Stimulated activated naive CD8-positive, alpha-beta T cell treated with anti-CD3 and anti-CD28 coated beads, Interleukin-15, Interleukin-2, amounts not matched to agents 100 ng/mL and 50 ng/mL, for 24 hours (primary cell): ENCODE results near the gene SOX13.

ENCODE experiments used
- H3K27ac Mint-ChIP-seq: one replicate; pipeline ENCODE4 v1.8.0; 2021; ENCODE audit warnings: mild to moderate bottlenecking, mixed read lengths
- H3K27me3 Mint-ChIP-seq: one replicate; pipeline ENCODE4 v1.8.0; 2021; ENCODE audit warnings: mixed read lengths
- H3K36me3 Mint-ChIP-seq: one replicate; pipeline ENCODE4 v1.8.0; 2021; ENCODE audit warnings: low read depth, mixed read lengths
- H3K4me1 Mint-ChIP-seq: one replicate; pipeline ENCODE4 v1.8.0; 2021; ENCODE audit warnings: low read depth, mixed read lengths
- H3K4me3 Mint-ChIP-seq: one replicate; pipeline ENCODE4 v1.8.0; 2021; ENCODE audit warnings: mild to moderate bottlenecking, mixed read lengths
- H3K9me3 Mint-ChIP-seq: one replicate; pipeline ENCODE4 v1.8.0; 2021; ENCODE audit warnings: mixed read lengths

Gene SOX13

DNA sequence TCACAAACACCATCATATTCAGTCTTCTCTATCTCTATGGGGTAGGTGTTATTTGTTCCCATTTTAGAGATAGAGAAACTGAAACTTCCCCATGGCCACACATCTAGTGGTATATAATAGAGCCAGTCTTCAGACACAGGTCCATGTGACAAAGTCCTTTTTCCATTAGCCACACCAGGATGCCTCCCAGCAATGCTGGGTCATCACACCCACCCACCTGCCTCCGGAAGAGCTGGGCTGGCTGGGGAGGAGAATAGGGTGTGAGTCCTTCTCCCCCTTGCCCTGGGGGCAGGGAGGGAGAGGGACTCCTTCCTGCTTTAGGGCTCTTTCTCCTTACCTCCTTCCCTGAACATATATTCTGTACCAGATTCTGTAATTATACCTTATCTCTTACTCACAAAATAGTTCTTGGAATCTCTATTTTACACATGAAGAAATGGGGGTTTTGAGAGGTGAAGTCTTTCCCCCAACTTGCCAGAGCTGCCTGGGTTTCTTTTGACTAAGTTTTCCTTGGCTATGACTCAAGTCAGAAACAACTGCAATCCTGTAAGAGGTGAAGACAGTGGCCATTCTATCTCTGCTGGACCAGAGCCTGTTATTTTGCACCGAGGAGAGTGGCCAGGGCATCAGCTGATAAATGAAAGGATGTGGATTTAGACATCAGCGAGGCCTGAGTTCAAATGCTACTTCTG, 30.0 kb downstream of the SOX13 start:
- no peaks in the 10 kb centered on the region for H3K27me3 Mint-ChIP-seq
- H3K9me3 Mint-ChIP-seq: no peaks in the 10 kb centered on the region
- peaks cover 37% of the 10 kb centered on the region for H3K4me1 Mint-ChIP-seq
- H3K27ac Mint-ChIP-seq: peak overlapping the region; percentile 75
- peak overlapping the region; percentile 53 for H3K4me3 Mint-ChIP-seq
- H3K36me3 Mint-ChIP-seq: no peaks in the 10 kb centered on the region

DNA sequence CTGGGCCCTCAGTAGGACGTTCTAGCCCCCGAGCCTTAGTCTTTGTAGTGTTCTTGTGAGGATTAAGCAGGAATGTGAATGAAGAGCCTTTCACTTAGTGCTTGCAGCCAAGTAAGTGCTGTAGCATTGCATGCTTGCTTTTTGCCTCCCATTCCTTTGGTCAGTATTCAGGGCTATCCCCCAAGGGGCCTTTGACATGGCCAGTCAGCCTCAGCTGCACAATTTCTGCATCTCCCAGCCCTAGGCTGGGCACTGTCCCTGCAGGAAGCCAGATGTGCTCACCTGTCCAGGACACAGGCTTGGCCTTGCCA, 30.5 kb downstream of the SOX13 start:
- Mint-ChIP-seq H3K27ac (peak overlapping the region; percentile 75), H3K27me3 (no peaks in the 10 kb centered on the region), H3K4me1 (peaks cover 37% of the 10 kb centered on the region), H3K36me3 (no peaks in the 10 kb centered on the region), H3K9me3 (no peaks in the 10 kb centered on the region), H3K4me3 (no peak overlapping the region)

DNA sequence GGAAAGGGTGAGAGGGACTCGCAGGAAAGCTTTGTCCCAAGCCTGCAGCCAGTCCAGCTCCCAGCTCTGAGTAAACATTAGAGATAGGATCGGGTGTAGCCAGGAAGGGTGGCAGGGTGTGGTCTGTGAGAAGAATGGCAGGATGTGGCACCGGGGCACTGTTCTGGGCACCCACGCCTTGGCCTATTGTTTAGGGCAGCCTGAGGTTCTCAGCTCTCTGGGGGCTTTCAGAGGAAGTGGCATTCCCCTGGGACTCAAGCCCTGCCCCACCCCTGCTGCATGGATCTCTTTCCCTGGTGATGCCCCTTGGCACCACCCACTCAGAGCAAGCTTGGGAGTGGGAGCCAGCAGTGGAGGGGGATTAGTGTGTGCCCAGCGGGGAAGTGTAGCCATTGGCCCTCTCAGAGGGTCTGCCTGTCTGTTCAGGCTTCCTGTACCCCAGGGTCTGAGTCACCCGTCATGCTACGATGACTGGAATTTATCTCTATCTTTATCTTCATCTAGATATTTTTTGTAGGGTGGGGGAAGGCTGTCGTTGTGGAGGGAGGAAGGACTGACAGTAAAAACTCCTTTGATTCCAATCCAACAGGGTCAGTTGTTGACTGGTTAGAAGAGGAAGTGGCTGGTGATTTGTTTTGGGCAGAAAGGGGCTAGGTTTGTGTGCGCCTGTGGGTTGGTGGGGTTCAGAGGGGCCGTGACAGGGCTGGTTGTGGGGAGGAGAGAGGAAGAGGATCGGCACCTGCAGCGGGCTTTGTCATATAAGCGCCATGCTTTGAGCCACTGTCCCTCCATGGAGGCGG, 31.6 kb downstream of the SOX13 start:
- peaks cover 37% of the 10 kb centered on the region for H3K4me1 Mint-ChIP-seq
- H3K36me3 Mint-ChIP-seq: no peaks in the 10 kb centered on the region
- H3K4me3 Mint-ChIP-seq: peak overlapping the region; percentile 55
- no peaks in the 10 kb centered on the region for H3K9me3 Mint-ChIP-seq
- H3K27ac Mint-ChIP-seq: peak overlapping the region; percentile 86
- no peaks in the 10 kb centered on the region for H3K27me3 Mint-ChIP-seq

DNA sequence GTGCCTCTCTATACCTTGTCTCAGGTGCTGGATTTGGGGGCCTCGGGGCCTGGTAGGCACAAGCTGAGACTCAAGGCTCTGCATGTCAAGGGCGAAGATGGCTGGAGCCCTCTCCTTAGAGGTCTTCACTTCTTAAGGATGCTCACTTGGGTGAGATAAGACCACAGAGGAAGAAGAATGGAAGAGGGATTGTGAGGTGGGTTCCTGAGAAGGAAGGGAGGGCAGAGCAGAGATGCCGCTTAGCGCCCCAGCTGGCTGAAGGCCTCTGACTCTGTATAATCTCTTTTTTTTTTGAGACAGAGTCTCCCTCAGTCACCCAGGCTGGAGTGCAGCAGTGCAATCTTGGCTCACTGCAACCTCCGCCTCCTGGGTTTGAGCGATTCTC, 32.2 kb downstream of the SOX13 start:
- Mint-ChIP-seq H3K36me3 (no peaks in the 10 kb centered on the region), H3K4me3 (peak overlapping the region; percentile 55), H3K27ac (peak overlapping the region; percentile 86), H3K27me3 (no peaks in the 10 kb centered on the region), H3K4me1 (peaks cover 37% of the 10 kb centered on the region), H3K9me3 (no peaks in the 10 kb centered on the region)

DNA sequence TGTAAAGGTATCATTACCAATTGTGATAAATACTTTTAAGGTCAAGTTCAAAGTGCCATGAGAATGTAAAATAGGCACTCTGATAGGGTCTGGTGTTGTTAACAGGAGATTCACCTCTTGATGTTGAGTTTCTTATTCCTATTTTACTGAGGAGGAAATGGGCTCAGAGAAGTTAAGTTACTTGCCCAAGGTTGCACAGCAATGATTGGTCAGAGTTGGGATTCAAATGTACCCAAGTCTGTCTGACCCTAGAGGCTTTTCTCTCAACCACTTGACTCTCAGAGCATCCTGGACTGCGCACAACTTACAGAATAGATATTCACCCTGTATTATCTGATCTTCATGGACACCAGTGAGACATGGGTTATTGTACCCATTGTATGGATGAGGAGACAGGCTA, 33.9 kb downstream of the SOX13 start:
- Mint-ChIP-seq H3K4me1 (peaks cover 34% of the 10 kb centered on the region), H3K4me3 (no peak overlapping the region), H3K9me3 (no peaks in the 10 kb centered on the region), H3K36me3 (no peaks in the 10 kb centered on the region), H3K27ac (no peak overlapping the region), H3K27me3 (no peaks in the 10 kb centered on the region)

DNA sequence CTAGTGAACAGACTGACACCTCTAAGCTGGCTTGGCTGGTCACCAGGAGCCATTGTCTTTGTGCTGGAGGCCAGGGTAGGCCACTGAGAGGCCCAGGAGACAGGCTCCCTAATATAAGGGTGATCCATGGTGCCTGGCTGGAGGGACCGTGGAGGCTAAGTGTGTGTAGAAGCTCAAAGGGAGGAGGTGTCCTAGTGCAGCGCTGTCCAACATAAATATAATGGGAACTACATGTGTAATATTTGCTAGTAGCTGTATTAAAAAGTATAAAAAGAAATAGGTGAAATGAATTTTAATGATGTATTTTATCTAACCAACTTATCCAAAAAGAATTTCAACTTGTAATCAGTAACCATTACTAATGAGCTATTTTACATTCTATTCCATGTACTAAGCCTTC, 35.0 kb downstream of the SOX13 start:
- Mint-ChIP-seq H3K4me3 (no peak overlapping the region), H3K27me3 (no peaks in the 10 kb centered on the region), H3K27ac (no peak overlapping the region), H3K4me1 (peaks cover 23% of the 10 kb centered on the region), H3K36me3 (no peaks in the 10 kb centered on the region), H3K9me3 (no peaks in the 10 kb centered on the region)

DNA sequence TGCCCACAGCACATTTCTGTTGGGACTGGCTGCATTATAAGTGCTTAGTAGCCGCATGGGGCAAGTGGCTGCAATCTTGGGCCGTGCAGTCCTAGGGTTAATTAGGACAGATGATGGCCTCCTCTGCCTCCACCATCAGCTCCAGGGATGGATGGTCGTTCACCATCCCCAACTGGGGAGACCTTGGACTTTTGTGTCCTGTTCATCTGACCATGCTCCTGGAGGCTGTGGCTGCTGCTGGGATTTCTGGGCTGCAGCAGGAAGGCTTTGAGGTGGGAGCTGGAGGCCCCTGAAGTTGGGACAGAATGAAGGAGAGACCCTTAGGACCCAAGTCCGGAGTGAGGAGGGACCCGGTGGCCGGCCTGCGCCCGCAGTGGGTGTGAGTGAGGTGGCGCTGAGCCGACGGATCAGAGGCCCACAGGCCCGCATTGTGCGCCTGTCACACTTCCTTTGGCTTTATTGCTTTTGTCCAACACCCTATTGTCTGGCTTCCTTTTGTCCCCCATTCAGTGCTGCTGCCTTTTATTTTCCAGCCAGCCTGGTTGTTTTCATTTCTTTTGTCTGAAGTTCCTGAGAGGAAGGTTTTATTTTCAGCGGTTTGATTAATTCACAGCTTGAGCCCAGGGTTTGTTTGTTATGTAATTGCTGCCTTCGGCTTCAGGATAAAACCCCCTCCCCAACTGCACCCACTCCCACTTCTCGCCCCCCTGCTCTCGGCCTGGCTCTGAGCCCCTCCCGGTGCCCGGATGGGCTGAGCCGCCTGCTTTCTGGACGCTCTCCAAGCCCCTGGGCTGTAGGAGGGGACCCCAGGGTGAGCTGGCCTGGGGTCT, 35.6 kb downstream of the SOX13 start:
- Mint-ChIP-seq H3K36me3 (no peaks in the 10 kb centered on the region), H3K27me3 (no peaks in the 10 kb centered on the region), H3K4me3 (no peak overlapping the region), H3K4me1 (peaks cover 17% of the 10 kb centered on the region), H3K27ac (no peak overlapping the region), H3K9me3 (no peaks in the 10 kb centered on the region)

DNA sequence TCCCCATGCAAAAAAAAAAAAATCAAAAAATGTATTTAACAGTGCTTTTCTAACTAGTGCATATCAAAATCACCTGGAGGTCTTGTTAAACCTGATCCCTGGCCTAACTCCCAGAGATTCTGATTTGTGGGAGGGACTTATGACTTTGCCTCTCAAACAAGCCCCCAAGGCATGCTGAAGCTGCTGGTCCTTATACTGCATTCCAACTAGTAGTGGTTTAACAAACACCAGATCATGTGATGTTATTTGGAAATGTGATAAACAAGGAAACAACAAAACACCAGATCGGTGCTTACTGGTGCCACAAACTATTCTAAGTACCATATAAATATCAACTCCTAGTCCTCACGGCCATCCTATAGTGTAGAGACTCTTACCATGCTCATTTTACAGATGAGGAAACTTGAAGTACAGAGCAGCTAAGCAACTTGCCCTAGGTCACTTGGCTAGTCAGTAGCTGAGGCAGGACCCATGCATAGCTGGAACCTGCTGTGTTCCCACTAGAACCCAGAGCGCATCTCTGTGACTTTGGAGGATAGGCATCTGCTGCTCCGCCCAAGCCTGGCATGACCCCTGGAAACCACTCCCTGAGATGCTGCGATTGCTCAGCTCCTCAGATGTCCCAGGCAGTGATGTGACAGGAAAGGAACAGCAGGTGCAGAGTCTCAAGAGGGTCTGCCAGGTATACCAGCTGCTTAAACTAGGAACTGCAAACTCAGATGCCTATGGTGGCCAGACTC, 38.1 kb downstream of the SOX13 start:
- Mint-ChIP-seq H3K36me3 (no peaks in the 10 kb centered on the region), H3K9me3 (no peaks in the 10 kb centered on the region), H3K27ac (no peak overlapping the region), H3K4me1 (peaks cover 6% of the 10 kb centered on the region), H3K27me3 (no peaks in the 10 kb centered on the region), H3K4me3 (no peak overlapping the region)

DNA sequence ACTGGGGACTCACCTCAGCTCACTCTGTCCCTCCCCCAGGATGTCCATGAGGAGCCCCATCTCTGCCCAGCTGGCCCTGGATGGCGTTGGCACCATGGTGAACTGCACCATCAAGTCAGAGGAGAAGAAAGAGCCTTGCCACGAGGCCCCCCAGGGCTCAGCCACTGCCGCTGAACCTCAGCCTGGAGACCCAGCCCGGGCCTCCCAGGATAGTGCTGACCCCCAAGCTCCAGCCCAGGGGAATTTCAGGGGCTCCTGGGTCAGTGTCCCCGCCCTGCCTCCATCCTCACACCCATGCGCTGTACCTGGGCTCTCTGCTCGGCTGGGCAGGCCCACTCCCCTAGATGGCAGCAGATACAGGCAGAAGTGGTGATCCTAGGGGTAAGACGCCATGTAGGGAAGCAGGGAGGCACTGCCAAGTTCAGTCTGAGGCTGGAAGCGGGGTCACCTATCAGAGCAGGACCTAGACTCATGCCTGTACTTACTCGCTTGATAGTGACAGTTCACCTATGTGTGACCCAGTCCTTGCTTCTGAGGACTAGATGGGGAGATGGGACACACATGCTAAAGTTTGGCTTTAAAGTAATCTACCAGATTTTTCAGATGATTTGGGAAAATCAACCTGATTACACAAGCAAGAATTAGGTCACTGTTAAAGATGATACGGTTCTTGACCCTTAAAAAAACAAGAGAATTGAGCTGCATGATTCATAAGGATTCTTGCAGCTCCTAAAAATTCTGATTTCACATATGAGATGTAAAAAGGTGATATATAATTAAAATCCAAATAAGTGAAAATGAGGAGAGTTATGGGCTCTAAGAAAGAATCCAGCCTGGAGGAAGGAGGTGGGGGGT, 40.2 kb downstream of the SOX13 start:
- Mint-ChIP-seq H3K9me3 (no peaks in the 10 kb centered on the region), H3K4me1 (peaks cover 6% of the 10 kb centered on the region), H3K4me3 (no peak overlapping the region), H3K27me3 (no peaks in the 10 kb centered on the region), H3K36me3 (no peaks in the 10 kb centered on the region), H3K27ac (no peak overlapping the region)

DNA sequence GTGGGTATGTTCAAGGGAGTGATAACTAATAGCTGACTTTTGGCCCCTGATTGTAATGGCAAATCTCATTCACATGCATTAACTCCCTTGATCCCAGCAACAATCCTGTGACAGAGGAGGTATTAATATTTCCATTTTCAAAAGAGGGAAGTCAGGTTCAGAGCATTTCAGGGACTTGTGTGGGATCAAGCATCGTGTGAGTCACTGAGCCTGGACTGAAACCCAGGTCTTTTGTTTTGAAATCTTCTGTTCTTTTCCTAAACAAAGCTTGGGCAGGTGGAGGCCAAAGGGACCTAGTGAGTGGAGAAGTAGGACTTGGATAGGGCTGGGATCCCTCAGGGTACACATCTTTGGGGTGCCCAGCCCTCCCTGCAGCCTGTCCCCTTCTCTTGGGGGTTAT, 41.0 kb downstream of the SOX13 start:
- no peaks in the 10 kb centered on the region for H3K27me3 Mint-ChIP-seq
- H3K4me3 Mint-ChIP-seq: no peak overlapping the region
- H3K9me3 Mint-ChIP-seq: no peaks in the 10 kb centered on the region
- no peaks in the 10 kb centered on the region for H3K36me3 Mint-ChIP-seq
- no peak overlapping the region for H3K27ac Mint-ChIP-seq
- H3K4me1 Mint-ChIP-seq: peaks cover 6% of the 10 kb centered on the region

DNA sequence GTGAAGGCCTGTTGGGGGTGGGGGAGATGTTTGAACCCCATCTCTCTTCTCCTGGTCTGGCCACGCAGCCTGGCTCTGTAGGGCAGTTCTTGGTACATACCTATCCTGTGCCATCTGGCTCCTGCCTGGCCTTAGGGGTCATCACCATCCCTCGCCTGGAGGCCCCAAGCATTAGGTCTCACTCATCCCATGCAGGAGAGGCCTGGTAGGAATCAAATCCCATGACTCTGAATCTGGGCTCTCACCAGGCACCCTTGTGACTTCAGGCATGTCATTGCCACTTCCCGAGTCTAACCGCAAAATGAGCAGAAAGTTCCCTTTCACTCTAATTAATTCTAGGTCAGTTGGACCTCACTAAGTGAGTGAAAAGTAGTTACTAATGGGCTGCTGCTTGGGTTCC, 41.7 kb downstream of the SOX13 start:
- Mint-ChIP-seq H3K27ac (no peak overlapping the region), H3K4me1 (peaks cover 6% of the 10 kb centered on the region), H3K4me3 (no peak overlapping the region), H3K36me3 (no peaks in the 10 kb centered on the region), H3K9me3 (no peaks in the 10 kb centered on the region), H3K27me3 (no peaks in the 10 kb centered on the region)

DNA sequence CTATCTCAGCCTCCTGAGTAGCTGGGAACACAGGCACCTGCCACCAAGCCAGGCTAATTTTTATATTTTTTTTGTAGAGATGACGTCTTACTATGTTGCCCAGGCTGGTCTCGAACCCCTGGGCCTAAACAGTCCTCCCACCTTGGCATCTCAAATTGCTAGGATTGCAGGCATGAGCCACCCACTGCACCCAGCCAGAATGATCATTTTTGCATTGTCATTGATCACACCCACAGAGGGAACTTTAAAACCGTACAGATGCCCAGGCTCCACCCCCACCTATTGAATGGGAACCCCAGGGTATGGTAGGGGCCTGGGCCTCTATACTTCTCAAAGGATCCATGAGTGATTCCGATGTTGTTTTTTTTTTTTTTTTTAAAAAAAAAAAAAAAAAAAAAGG, 42.2 kb downstream of the SOX13 start:
- Mint-ChIP-seq H3K36me3 (no peaks in the 10 kb centered on the region), H3K9me3 (no peaks in the 10 kb centered on the region), H3K4me3 (no peak overlapping the region), H3K27me3 (no peaks in the 10 kb centered on the region), H3K27ac (no peak overlapping the region), H3K4me1 (peaks cover 6% of the 10 kb centered on the region)

DNA sequence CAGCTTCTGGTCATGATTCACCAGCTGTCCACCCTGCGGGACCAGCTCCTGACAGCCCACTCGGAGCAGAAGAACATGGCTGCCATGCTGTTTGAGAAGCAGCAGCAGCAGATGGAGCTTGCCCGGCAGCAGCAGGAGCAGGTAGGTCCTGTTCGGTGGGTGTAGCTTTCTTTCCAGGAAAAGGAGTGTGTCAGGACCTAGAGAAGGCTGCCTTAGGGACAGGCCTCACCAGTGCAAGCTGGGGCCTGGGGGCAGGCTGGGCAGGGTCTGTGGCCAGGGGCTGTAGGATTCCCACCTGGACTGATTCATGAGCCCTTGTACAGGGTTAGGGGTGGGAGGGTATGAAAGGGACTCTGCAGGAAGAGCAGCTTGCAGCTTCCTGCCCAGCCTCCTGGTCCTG, 43.6 kb downstream of the SOX13 start:
- H3K9me3 Mint-ChIP-seq: no peaks in the 10 kb centered on the region
- no peaks in the 10 kb centered on the region for H3K27me3 Mint-ChIP-seq
- H3K4me3 Mint-ChIP-seq: no peak overlapping the region
- peaks cover 6% of the 10 kb centered on the region for H3K4me1 Mint-ChIP-seq
- H3K36me3 Mint-ChIP-seq: no peaks in the 10 kb centered on the region
- no peak overlapping the region for H3K27ac Mint-ChIP-seq
